Measurements from ENCODE around the gene FIP1L1. TPM values are rescaled to one million over a fixed set of nuclear protein-coding genes. Genes with fewer than 3 reads are reported as not detected.

Gene FIP1L1
- total RNA-seq, 1 donor from 2014 or later = 50.9 TPM

DNA sequence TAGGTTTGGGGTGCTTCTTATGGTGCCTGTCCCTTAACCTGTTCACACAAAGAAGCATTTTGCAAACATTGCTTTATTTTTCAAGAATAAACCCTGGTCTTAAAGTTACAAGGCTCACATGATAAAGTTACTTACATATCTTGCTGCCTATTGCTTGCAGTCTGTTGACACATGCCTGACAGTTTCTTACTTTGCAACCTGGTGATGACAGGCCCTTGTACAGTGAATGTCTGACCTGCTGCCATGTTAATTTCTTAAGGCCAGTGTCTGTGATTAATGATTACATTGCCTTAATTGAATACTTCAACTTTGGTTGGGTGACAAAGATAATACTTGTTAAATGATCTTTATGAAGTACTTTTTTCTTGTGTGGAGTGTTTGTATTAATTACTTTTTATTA, 49.9 kb downstream of the FIP1L1 start:
- FAIRE-seq (no peak), DNase-seq (ENCODE audit: low read depth) (no peak)
- Mint-ChIP-seq H3K9me3 (ENCODE audit: unreplicated experiment) (no peaks in the 10 kb centered on the region), H3K4me3 (ENCODE audit: unreplicated experiment) (no peak overlapping the region), H3K4me1 (ENCODE audit: low read depth, unreplicated experiment) (peaks cover 2% of the 10 kb centered on the region), H3K36me3 (ENCODE audit: low read depth, unreplicated experiment) (peaks cover 3% of the 10 kb centered on the region), H3K27me3 (ENCODE audit: low read depth, unreplicated experiment) (no peaks in the 10 kb centered on the region), H3K27ac (ENCODE audit: unreplicated experiment) (no peak overlapping the region)
- H3K9ac ChIP-seq (ENCODE audit: low read length) = no peak overlapping the region
- H3K27ac ChIP-seq (ENCODE audit: low read depth, low read length) = no peak overlapping the region
- H3K27me3 ChIP-seq (ENCODE audit: insufficient read depth, low read length) = no peaks in the 10 kb centered on the region
- no peaks in the 10 kb centered on the region for H4K20me1 ChIP-seq (ENCODE audit: insufficient read depth, low read length)
- H3K79me2 ChIP-seq (ENCODE audit: insufficient read depth, low read length) = no peaks in the 10 kb centered on the region
- H2AFZ ChIP-seq (ENCODE audit: low read depth, low read length) = no peak overlapping the region
- H3K4me1 ChIP-seq (ENCODE audit: insufficient read depth, low read length) = no peaks in the 10 kb centered on the region
- no peaks in the 10 kb centered on the region for H3K9me3 ChIP-seq (ENCODE audit: insufficient read depth, low read depth, low read length)
- no peak overlapping the region for H3K4me2 ChIP-seq (ENCODE audit: low read length)
- H3K4me3 ChIP-seq (ENCODE audit: insufficient read depth, low read depth, low read length) = no peak overlapping the region
- TF ChIP-seq EZH2 (IDR thresholded peaks at IDR 0.05; ENCODE audit: insufficient read depth, low read length) = no peak
- TF ChIP-seq, protein P1, sequence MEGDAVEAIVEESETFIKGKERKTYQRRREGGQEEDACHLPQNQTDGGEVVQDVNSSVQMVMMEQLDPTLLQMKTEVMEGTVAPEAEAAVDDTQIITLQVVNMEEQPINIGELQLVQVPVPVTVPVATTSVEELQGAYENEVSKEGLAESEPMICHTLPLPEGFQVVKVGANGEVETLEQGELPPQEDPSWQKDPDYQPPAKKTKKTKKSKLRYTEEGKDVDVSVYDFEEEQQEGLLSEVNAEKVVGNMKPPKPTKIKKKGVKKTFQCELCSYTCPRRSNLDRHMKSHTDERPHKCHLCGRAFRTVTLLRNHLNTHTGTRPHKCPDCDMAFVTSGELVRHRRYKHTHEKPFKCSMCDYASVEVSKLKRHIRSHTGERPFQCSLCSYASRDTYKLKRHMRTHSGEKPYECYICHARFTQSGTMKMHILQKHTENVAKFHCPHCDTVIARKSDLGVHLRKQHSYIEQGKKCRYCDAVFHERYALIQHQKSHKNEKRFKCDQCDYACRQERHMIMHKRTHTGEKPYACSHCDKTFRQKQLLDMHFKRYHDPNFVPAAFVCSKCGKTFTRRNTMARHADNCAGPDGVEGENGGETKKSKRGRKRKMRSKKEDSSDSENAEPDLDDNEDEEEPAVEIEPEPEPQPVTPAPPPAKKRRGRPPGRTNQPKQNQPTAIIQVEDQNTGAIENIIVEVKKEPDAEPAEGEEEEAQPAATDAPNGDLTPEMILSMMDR (IDR thresholded peaks at IDR 0.05; ENCODE audit: insufficient read depth, low read depth, low read length) = no peak
- peaks cover 15% of the 10 kb centered on the region for H3K36me3 ChIP-seq (ENCODE audit: insufficient read depth, low read length)

DNA sequence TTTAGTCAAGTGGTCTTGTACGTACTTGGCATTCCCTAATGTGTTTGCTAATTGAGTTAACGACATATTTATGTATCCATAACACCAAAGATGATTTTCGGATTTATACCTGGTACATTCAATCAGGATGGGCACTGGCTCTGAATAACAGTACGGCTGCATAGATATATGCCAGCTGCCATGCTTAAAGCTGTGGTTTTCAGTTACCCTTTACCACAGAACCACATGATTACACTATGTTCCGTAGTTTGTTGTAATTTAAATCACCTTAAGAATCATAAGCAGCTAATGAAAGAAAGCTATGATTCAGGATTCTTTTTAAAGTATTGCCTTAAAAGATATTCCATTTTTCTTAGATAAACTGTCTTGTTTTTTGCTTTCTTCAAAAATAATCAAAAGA, 53.6 kb downstream of the FIP1L1 start:
- Histone ChIP-seq H4K20me1 (ENCODE audit: insufficient read depth, low read length) (no peaks in the 10 kb centered on the region), H3K9ac (ENCODE audit: low read length) (no peak overlapping the region), H3K4me1 (ENCODE audit: insufficient read depth, low read length) (no peaks in the 10 kb centered on the region), H3K36me3 (ENCODE audit: insufficient read depth, low read length) (peaks cover 15% of the 10 kb centered on the region), H3K4me3 (ENCODE audit: insufficient read depth, low read depth, low read length) (no peak overlapping the region), H3K79me2 (ENCODE audit: insufficient read depth, low read length) (no peaks in the 10 kb centered on the region), H2AFZ (ENCODE audit: low read depth, low read length) (no peak overlapping the region), H3K9me3 (ENCODE audit: insufficient read depth, low read depth, low read length) (no peaks in the 10 kb centered on the region), H3K27me3 (ENCODE audit: insufficient read depth, low read length) (no peaks in the 10 kb centered on the region), H3K27ac (ENCODE audit: low read depth, low read length) (no peak overlapping the region), H3K4me2 (ENCODE audit: low read length) (no peak overlapping the region)
- no peak overlapping the region for H3K27ac Mint-ChIP-seq (ENCODE audit: unreplicated experiment)
- H3K4me1 Mint-ChIP-seq (ENCODE audit: low read depth, unreplicated experiment) = peaks cover 2% of the 10 kb centered on the region
- H3K9me3 Mint-ChIP-seq (ENCODE audit: unreplicated experiment) = no peaks in the 10 kb centered on the region
- H3K4me3 Mint-ChIP-seq (ENCODE audit: unreplicated experiment) = no peak overlapping the region
- DNase-seq (ENCODE audit: low read depth) = no peak
- no peaks in the 10 kb centered on the region for H3K27me3 Mint-ChIP-seq (ENCODE audit: low read depth, unreplicated experiment)
- FAIRE-seq = no peak
- peaks cover 6% of the 10 kb centered on the region for H3K36me3 Mint-ChIP-seq (ENCODE audit: low read depth, unreplicated experiment)
- TF ChIP-seq, protein P1 (IDR thresholded peaks at IDR 0.05; ENCODE audit: insufficient read depth, low read depth, low read length) = no peak
- TF ChIP-seq EZH2 (IDR thresholded peaks at IDR 0.05; ENCODE audit: insufficient read depth, low read length) = no peak

DNA sequence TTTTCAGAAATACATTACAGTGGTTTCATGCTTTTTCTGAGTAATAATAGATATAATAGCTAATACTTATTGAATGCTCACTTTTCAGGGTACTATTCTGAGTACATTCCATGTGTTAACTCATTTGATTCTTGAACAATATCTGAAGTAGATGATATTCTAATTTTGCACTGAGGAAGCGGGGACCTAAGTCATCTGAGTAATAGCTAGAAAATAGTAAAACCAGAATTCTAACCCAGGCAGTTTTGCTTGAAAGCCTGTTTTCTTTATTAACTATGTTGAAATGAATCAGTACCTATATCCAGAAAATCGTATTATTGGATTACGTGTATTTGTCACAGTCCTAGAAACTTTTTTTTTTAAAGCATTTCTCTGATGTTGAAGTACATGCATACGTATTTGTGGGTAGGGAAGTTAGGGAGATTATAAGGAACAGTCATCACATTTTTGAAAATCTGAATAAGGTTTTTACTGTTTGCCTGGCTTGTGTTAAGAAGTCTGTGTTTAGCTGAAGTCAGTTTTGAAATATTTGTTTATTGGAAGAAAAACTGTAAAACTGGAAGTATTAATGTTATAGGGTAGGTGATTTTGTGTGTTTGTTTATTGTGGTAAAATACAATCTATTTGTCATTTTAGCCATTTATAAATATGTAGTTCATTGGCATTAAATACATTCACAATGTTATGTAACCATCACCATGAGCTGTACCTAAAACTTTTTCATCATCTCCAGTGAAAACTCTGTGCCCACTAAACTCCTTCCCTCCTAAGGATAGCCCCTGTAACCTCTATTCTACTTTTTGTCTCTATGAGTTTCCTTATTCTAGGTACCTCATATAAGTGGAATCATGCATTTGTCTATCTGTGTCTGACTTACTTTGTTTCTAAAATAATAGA, 55.3 kb downstream of the FIP1L1 start:
- Histone ChIP-seq H3K9me3 (ENCODE audit: insufficient read depth, low read depth, low read length) (no peaks in the 10 kb centered on the region), H3K27ac (ENCODE audit: low read depth, low read length) (no peak overlapping the region), H2AFZ (ENCODE audit: low read depth, low read length) (no peak overlapping the region), H3K79me2 (ENCODE audit: insufficient read depth, low read length) (no peaks in the 10 kb centered on the region), H3K27me3 (ENCODE audit: insufficient read depth, low read length) (no peaks in the 10 kb centered on the region), H3K4me2 (ENCODE audit: low read length) (no peak overlapping the region), H3K4me3 (ENCODE audit: insufficient read depth, low read depth, low read length) (no peak overlapping the region), H3K9ac (ENCODE audit: low read length) (no peak overlapping the region), H4K20me1 (ENCODE audit: insufficient read depth, low read length) (no peaks in the 10 kb centered on the region), H3K4me1 (ENCODE audit: insufficient read depth, low read length) (no peaks in the 10 kb centered on the region), H3K36me3 (ENCODE audit: insufficient read depth, low read length) (peaks cover 9% of the 10 kb centered on the region)
- H3K27me3 Mint-ChIP-seq (ENCODE audit: low read depth, unreplicated experiment) = no peaks in the 10 kb centered on the region
- H3K4me3 Mint-ChIP-seq (ENCODE audit: unreplicated experiment) = no peak overlapping the region
- H3K27ac Mint-ChIP-seq (ENCODE audit: unreplicated experiment) = no peak overlapping the region
- no peak for TF ChIP-seq EZH2 (IDR thresholded peaks at IDR 0.05; ENCODE audit: insufficient read depth, low read length)
- TF ChIP-seq, protein P1 (IDR thresholded peaks at IDR 0.05; ENCODE audit: insufficient read depth, low read depth, low read length) = no peak
- peaks cover 2% of the 10 kb centered on the region for H3K4me1 Mint-ChIP-seq (ENCODE audit: low read depth, unreplicated experiment)
- FAIRE-seq (no peak), DNase-seq (ENCODE audit: low read depth) (no peak)
- H3K36me3 Mint-ChIP-seq (ENCODE audit: low read depth, unreplicated experiment) = peaks cover 7% of the 10 kb centered on the region
- H3K9me3 Mint-ChIP-seq (ENCODE audit: unreplicated experiment) = no peaks in the 10 kb centered on the region

All from astrocyte (in vitro differentiated cells and primary cell).